Neural progenitor cell (in vitro differentiated cells): ENCODE results near the gene NEK6.

Experiments used
- CTCF ChIP-seq: fragments of 200-600 bp; sonication (generic); IDR thresholded peaks from 2 replicates; pipeline ENCODE4 v1.5.1; 2017; ENCODE audit warnings: antibody characterized with exemption, mild to moderate bottlenecking
- EZH2 ChIP-seq: fragments of 200-600 bp; sonication (generic); IDR thresholded peaks from 2 replicates; pipeline ENCODE4 v1.6.1; 2017; ENCODE audit warnings: antibody characterized with exemption, mild to moderate bottlenecking, moderate library complexity
- EZH2phosphoT487 ChIP-seq: fragments of 200-600 bp; sonication (generic); IDR thresholded peaks from 2 replicates; pipeline ENCODE4 v1.6.1; 2017; ENCODE audit warnings: antibody characterized with exemption

- TF ChIP-seq CTCF = no peak
- no peak for TF ChIP-seq EZH2
- TF ChIP-seq EZH2phosphoT487 = no peak
These were observed 41.0 kb downstream of the NEK6 start for GRCh38 chr9:124298646-124299235.
